ENCODE measurements around the gene PAEP.
"Not testable (repeated sequence)": the region's sequence is repeated elsewhere in the genome, so short reads cannot be mapped to it uniquely, and the experiment has no call there.

The PAEP gene

GRCh38 chr9:135530146-135530545 lies 31.4 kb upstream of the PAEP start:
- no peak overlapping the region for H3K4me3 ChIP-seq (ENCODE audit: low read depth, low read length)
- TF ChIP-seq CTCF (IDR thresholded peaks at IDR 0.05; ENCODE audit: low read depth, low read length): no peak

- H3K4me3 ChIP-seq (ENCODE audit: low read depth, low read length): no peak overlapping the region
- no peak for TF ChIP-seq CTCF (IDR thresholded peaks at IDR 0.05; ENCODE audit: low read depth, low read length)
Observed at GRCh38 chr9:135531096-135531495, 30.5 kb upstream of the PAEP start.

GRCh38 chr9:135533113-135533512 lies 28.4 kb upstream of the PAEP start:
- no peak overlapping the region for H3K4me3 ChIP-seq (ENCODE audit: low read depth, low read length)
- no peak for TF ChIP-seq CTCF (IDR thresholded peaks at IDR 0.05; ENCODE audit: low read depth, low read length)

GRCh38 chr9:135533674-135534073 lies 27.9 kb upstream of the PAEP start:
- TF ChIP-seq CTCF (IDR thresholded peaks at IDR 0.05; ENCODE audit: low read depth, low read length): no peak
- no peak overlapping the region for H3K4me3 ChIP-seq (ENCODE audit: low read depth, low read length)

- not testable (repeated sequence) for H3K4me3 ChIP-seq (ENCODE audit: low read depth, low read length)
Observed at GRCh38 chr9:135534192-135534711, 27.3 kb upstream of the PAEP start.

GRCh38 chr9:135534826-135535225 lies 26.7 kb upstream of the PAEP start:
- H3K4me3 ChIP-seq (ENCODE audit: low read depth, low read length): not testable (repeated sequence)

GRCh38 chr9:135535631-135536030 lies 25.9 kb upstream of the PAEP start:
- H3K4me3 ChIP-seq (ENCODE audit: low read depth, low read length): not testable (repeated sequence)

- TF ChIP-seq CTCF (IDR thresholded peaks at IDR 0.05; ENCODE audit: low read depth, low read length): no peak
- no peak overlapping the region for H3K4me3 ChIP-seq (ENCODE audit: low read depth, low read length)
Observed at GRCh38 chr9:135536216-135536615, 25.3 kb upstream of the PAEP start.

- not testable (repeated sequence) for H3K4me3 ChIP-seq (ENCODE audit: low read depth, low read length)
Observed at GRCh38 chr9:135543262-135543894, 18.2 kb upstream of the PAEP start.

Data from WI38 (cell line).